Upper lobe of left lung (tissue), 6 donors: Measurements from ENCODE around the gene C11orf87. TPM values are rescaled to one million over a fixed set of nuclear protein-coding genes. Genes with fewer than 3 reads are reported as not detected.

Experiments used
- ATAC-seq, 2 donors: fragments of 200-7000 bp; cut with Tn5 transposase; one replicate each; pipeline ENCODE4 v1.9.1; 2022; ENCODE audit warnings: mild to moderate bottlenecking in 2 of 2, moderate library complexity in 2 of 2; ENCODE audit not compliant: low FRiP score in 2 of 2
- DNase-seq, 2 donors: peaks; one replicate each; pipeline ENCODE4 v3.0.0-alpha.2; 2019 to 2020
- H3K27ac ChIP-seq, 4 donors: fragments of 200-600 bp; sonication (generic); one replicate each; pipeline ENCODE4 v1.5.1; 2016 to 2019
- H3K27me3 ChIP-seq, 4 donors: fragments of 200-600 bp; sonication (generic); one replicate each; pipeline ENCODE4 v1.5.1; 2017 to 2019
- H3K36me3 ChIP-seq, 4 donors: fragments of 200-600 bp; sonication (generic); one replicate each; pipeline ENCODE4 v1.5.1; 2016 to 2019
- H3K4me1 ChIP-seq, 4 donors: fragments of 200-600 bp; sonication (generic); one replicate each; pipeline ENCODE4 v1.5.1; 2018 to 2019
- H3K4me3 ChIP-seq, 4 donors: fragments of 200-600 bp; sonication (generic); one replicate each; pipeline ENCODE4 v1.5.1; 2017 to 2019; ENCODE audit warnings: mild to moderate bottlenecking in 2 of 4, moderate library complexity in 1 of 4
- H3K9me3 ChIP-seq, 4 donors: fragments of 200-600 bp; sonication (generic); one replicate each; pipeline ENCODE4 v1.5.1; 2018 to 2019
- EP300 ChIP-seq, 4 donors: sonication (generic); formaldehyde crosslinking; IDR thresholded peaks; one replicate each; pipeline ENCODE4 v1.5.1; 2017; ENCODE audit warnings: antibody characterized with exemption in 4 of 4, control low read depth in 2 of 4
- POLR2A ChIP-seq, 4 donors: fragments of 450-650 bp; IDR thresholded peaks; one replicate each; pipeline ENCODE4 v1.5.1; 2016 to 2017; ENCODE audit warnings: antibody characterized with exemption in 4 of 4, mild to moderate bottlenecking in 2 of 4
- POLR2AphosphoS5 ChIP-seq, 2 donors: sonication (generic); formaldehyde crosslinking; IDR thresholded peaks; one replicate each; pipeline ENCODE4 v1.5.1; 2017; ENCODE audit warnings: antibody characterized with exemption in 2 of 2
- WGBS, 2 donors: methylation state at CpG; one replicate each; pipeline ENCODE4 v1.1.5; 2017 to 2018; 5-methylcytosine and 5-hydroxymethylcytosine counted together
- total RNA-seq, 6 donors: library from RNA; depleted of rRNA in 4 of 6; stranded (reverse); fragments of >200 nt in 4 of 6; gene quantifications; one replicate each; pipeline versions ENCODE4 v1.1.0 to v1.2.1, GENCODE V29; 2016 to 2021
- TF ChIP-seq, protein P1 (sequence below), 6 experiments: fragments of 450-650 bp in 4 of 6; fragments of 200-600 bp in 2 of 6; sonication (generic) in 2 of 6; IDR thresholded peaks; one replicate each; pipeline ENCODE4 v1.5.1; 2016 to 2019; ENCODE audit warnings: antibody characterized with exemption in 6 of 6
- donor health status: DM: no; HTN: no; CAD: no; lungs with moderate emphysema.
- donor health status: DM: no; HTN: yes; CAD: no; lungs with severe emphysema.

The C11orf87 gene
- total RNA-seq, 6 donors from 2014 or later: 0.11 to 0.13 TPM; not detected in 4

- Histone ChIP-seq H3K27ac (no peak overlapping the region), H3K4me1 (no peaks in the 10 kb centered on the region), H3K4me3 (no peak overlapping the region), H3K36me3 (no peaks in the 10 kb centered on the region), H3K9me3 (no peaks in the 10 kb centered on the region), H3K27me3 (no peaks in the 10 kb centered on the region)
- TF ChIP-seq, protein P1, sequence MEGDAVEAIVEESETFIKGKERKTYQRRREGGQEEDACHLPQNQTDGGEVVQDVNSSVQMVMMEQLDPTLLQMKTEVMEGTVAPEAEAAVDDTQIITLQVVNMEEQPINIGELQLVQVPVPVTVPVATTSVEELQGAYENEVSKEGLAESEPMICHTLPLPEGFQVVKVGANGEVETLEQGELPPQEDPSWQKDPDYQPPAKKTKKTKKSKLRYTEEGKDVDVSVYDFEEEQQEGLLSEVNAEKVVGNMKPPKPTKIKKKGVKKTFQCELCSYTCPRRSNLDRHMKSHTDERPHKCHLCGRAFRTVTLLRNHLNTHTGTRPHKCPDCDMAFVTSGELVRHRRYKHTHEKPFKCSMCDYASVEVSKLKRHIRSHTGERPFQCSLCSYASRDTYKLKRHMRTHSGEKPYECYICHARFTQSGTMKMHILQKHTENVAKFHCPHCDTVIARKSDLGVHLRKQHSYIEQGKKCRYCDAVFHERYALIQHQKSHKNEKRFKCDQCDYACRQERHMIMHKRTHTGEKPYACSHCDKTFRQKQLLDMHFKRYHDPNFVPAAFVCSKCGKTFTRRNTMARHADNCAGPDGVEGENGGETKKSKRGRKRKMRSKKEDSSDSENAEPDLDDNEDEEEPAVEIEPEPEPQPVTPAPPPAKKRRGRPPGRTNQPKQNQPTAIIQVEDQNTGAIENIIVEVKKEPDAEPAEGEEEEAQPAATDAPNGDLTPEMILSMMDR (IDR thresholded peaks at IDR 0.05): no peak
- TF ChIP-seq EP300 (IDR thresholded peaks at IDR 0.05) (no peak), POLR2A (IDR thresholded peaks at IDR 0.05) (no peak), POLR2AphosphoS5 (IDR thresholded peaks at IDR 0.05) (no peak)
- ATAC-seq: no peak
- no peak for DNase-seq
These were observed 16.3 kb upstream of the C11orf87 start for GRCh38 chr11:109405671-109406070.

DNA sequence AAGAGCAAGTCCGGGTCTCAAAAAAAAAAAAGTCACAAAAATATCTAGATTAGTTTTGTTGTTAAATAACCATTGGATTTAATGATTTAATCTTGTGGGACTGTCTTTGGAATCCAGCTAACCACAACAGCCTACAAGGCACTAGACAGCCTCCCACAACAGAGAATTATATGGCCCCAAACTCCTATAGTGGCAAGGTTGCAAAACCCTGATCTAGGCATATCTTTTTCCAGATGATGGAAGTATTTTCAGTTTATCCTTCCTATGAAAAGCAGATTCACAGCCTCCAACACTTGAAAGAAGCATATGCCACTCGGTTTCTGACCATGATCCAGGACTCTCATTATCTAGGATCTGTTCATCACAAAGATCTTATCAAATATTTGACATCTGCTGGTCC lies 5.4 kb upstream of the C11orf87 start:
- WGBS, 2 donors: 71 to 80% methylated on average over 2 of the region's 2 CpGs
- Histone ChIP-seq H3K4me3 (no peak overlapping the region), H3K27me3 (peaks cover 0 to under 1% (median 0%) of the 10 kb centered on the region in 4 donors), H3K9me3 (no peaks in the 10 kb centered on the region), H3K27ac (no peak overlapping the region), H3K36me3 (no peaks in the 10 kb centered on the region), H3K4me1 (no peaks in the 10 kb centered on the region)
- DNase-seq (no peak), ATAC-seq (no peak)
- TF ChIP-seq POLR2AphosphoS5 (IDR thresholded peaks at IDR 0.05) (no peak), EP300 (IDR thresholded peaks at IDR 0.05) (no peak), POLR2A (IDR thresholded peaks at IDR 0.05) (no peak)
- TF ChIP-seq, protein P1 (IDR thresholded peaks at IDR 0.05): no peak

DNA sequence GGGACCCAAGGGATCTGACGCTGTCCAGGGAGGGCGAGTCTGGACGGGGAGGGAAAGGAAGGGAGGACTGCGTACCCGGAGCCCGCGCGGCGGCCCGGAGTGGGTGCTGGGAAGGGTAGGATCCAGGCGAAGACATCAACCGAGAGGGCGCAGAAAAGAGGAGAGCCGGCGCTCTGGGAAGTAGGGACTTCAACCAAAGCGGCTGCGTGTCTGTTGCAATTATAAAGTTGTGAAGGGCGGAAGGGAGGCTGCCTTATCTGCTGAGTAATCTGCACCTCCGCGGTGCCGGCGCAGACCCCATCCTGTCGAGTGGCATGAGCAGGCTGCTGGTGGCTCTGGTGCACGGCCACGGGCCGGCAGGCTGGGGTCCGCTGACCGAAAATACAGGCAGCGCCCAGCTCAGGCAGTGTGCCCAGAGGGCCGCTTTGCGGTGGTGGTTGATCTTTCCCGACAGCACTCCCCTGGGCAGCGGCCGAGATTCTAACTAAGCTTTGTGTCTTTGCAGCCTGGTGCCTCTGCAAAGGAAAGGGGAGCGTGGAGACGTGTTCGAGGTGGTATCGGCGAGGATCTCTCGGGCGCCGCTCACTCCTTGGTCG lies 978 bp downstream of the C11orf87 start:
- Histone ChIP-seq H3K4me3 (peak overlapping the region in 1 of 4 donors; percentile 0), H3K27me3 (peaks cover 0 to 22% (median 9%) of the 10 kb centered on the region in 4 donors), H3K9me3 (no peaks in the 10 kb centered on the region), H3K27ac (no peak overlapping the region), H3K36me3 (no peaks in the 10 kb centered on the region), H3K4me1 (peaks cover 0 to 19% (median 8%) of the 10 kb centered on the region in 4 donors)
- ATAC-seq (peak; percentile 15 to 42), DNase-seq (peak in 1 of 2 donors; percentile 71)
- TF ChIP-seq, protein P1 (IDR thresholded peaks at IDR 0.05): no peak
- TF ChIP-seq POLR2AphosphoS5 (IDR thresholded peaks at IDR 0.05) (no peak), EP300 (IDR thresholded peaks at IDR 0.05) (no peak), POLR2A (IDR thresholded peaks at IDR 0.05) (no peak)
- 3% methylated on average over 23 to 43 of the region's 43 CpGs for WGBS, 2 donors

DNA sequence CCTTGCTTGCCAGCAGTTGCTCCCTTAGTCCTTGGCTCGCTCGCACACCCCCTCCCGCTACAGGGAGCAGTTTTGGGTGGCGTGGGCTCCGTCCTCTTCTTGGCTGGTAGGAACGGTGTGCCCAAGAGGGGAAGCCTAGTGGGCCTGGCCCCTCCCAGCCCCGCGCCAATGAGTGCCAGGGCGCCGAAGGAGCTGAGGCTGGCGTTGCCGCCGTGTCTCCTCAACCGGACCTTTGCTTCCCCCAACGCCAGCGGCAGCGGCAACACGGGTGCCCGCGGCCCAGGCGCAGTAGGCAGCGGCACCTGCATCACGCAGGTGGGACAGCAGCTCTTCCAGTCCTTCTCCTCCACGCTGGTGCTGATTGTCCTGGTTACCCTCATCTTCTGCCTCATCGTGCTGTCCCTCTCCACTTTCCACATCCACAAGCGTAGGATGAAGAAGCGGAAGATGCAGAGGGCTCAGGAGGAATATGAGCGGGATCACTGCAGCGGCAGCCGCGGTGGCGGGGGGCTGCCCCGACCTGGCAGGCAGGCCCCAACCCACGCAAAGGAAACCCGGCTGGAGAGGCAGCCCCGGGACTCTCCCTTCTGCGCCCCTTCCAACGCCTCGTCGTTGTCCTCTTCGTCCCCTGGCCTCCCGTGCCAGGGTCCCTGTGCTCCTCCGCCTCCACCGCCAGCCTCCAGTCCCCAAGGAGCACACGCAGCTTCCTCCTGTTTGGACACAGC lies 1.6 kb downstream of the C11orf87 start:
- DNase-seq (peak in 1 of 2 donors; percentile 69), ATAC-seq (peak in 1 of 2 donors; percentile 67)
- H3K4me1 ChIP-seq: peaks cover 0 to 19% (median 8%) of the 10 kb centered on the region in 4 donors
- TF ChIP-seq POLR2A (IDR thresholded peaks at IDR 0.05) (no peak), POLR2AphosphoS5 (IDR thresholded peaks at IDR 0.05) (no peak), EP300 (IDR thresholded peaks at IDR 0.05) (no peak)
- TF ChIP-seq, protein P1 (IDR thresholded peaks at IDR 0.05): no peak
- no peak overlapping the region for H3K27ac ChIP-seq
- peaks cover 0 to 22% (median 9%) of the 10 kb centered on the region in 4 donors for H3K27me3 ChIP-seq
- 14 to 47% methylated on average over 20 to 44 of the region's 45 CpGs for WGBS, 2 donors
- no peaks in the 10 kb centered on the region for H3K36me3 ChIP-seq
- H3K9me3 ChIP-seq: no peaks in the 10 kb centered on the region
- H3K4me3 ChIP-seq: peak overlapping the region in 1 of 4 donors; percentile 0
